IPS DF 6.9 (cell line): Measurements from ENCODE around the gene CLDN9.

Experiments
- DNase-seq: peaks from one replicate; pipeline ENCODE4 v3.0.0-alpha.2; 2013; ENCODE audit warnings: low read depth, low spot score
- H3K27ac ChIP-seq: one replicate; pipeline ENCODE4 v1.5.1; 2013; ENCODE audit warnings: low read length, control low read depth
- H3K27me3 ChIP-seq: 2 replicates; pipeline ENCODE4 v1.6.1; 2013; ENCODE audit warnings: mild to moderate bottlenecking, low read length; ENCODE audit not compliant: control insufficient read depth, insufficient read depth
- H3K36me3 ChIP-seq: 2 replicates; pipeline ENCODE4 v1.6.1; 2013; ENCODE audit warnings: low read length; ENCODE audit not compliant: control insufficient read depth, insufficient read depth
- H3K4me1 ChIP-seq: 2 replicates; pipeline ENCODE4 v1.6.1; 2013; ENCODE audit warnings: low read length; ENCODE audit not compliant: control insufficient read depth, insufficient read depth
- H3K4me3 ChIP-seq: 2 replicates; pipeline ENCODE4 v1.5.1; 2013; ENCODE audit warnings: mild to moderate bottlenecking, low read length
- H3K9me3 ChIP-seq: 2 replicates; pipeline ENCODE4 v1.6.1; 2013; ENCODE audit warnings: low read length, inconsistent platforms; ENCODE audit not compliant: control insufficient read depth, insufficient read depth
- WGBS: extraction: QIAGEN DNeasy Blood & Tissue Kit; methylation state at CpG from one replicate; pipeline ENCODE4 v1.1.7; 2013; ENCODE audit warnings: mixed read lengths, missing lambda C conversion rate; ENCODE audit not compliant: insufficient read length, insufficient coverage; 5-methylcytosine and 5-hydroxymethylcytosine counted together

Gene CLDN9

GRCh38 chr16:3035289-3035971 lies 22.7 kb downstream of the CLDN9 start:
- no peaks in the 10 kb centered on the region for H3K27me3 ChIP-seq
- no CpG with 5 or more reads among the region's 19 CpGs for WGBS

GRCh38 chr16:3035972-3036725 lies 23.4 kb downstream of the CLDN9 start:
- no CpG with 5 or more reads among the region's 40 CpGs for WGBS
- H3K4me1 ChIP-seq, result peaks cover 4% of the 10 kb centered on the region
- H3K27me3 ChIP-seq, result no peaks in the 10 kb centered on the region

More at GRCh38 chr16:3035289-3035971, 22.7 kb downstream of the CLDN9 start:
- H3K36me3 ChIP-seq, result no peaks in the 10 kb centered on the region
- H3K4me3 ChIP-seq, result peak overlapping the region; percentile 60; the same call in 1 of the 2 replicates
- no peak for DNase-seq
- H3K27ac ChIP-seq, result no peak overlapping the region
- no peaks in the 10 kb centered on the region for H3K9me3 ChIP-seq
- H3K4me1 ChIP-seq, result peaks cover 4% of the 10 kb centered on the region

GRCh38 chr16:3036726-3037315 lies 24.1 kb downstream of the CLDN9 start, which contains the start of gene BICDL2:
Gene BICDL2, minus strand, starts transcription at chr16:3036944. Its CDS starts 1,448 bp downstream, at chr16:3035496.
- Histone ChIP-seq H3K27me3 (no peaks in the 10 kb centered on the region), H3K27ac (no peak within 1 kb of the TSS), H3K9me3 (no peaks in the 10 kb centered on the region), H3K36me3 (no peaks in the 10 kb centered on the region), H3K4me3 (peak within 1 kb of the TSS; percentile 60; the same call in 1 of the 2 replicates), H3K4me1 (peaks cover 2% of the 10 kb centered on the region; the same call in 1 of the 2 replicates)
- no peak for DNase-seq
- no CpG with 5 or more reads among the region's 44 CpGs for WGBS

More at GRCh38 chr16:3035972-3036725, 23.4 kb downstream of the CLDN9 start:
- H3K4me3 ChIP-seq, result peak overlapping the region; percentile 60; the same call in 1 of the 2 replicates
- H3K27ac ChIP-seq, result no peak overlapping the region
- no peak for DNase-seq
- H3K36me3 ChIP-seq, result no peaks in the 10 kb centered on the region
- no peaks in the 10 kb centered on the region for H3K9me3 ChIP-seq

GRCh38 chr16:3038256-3038655 lies 25.5 kb downstream of the CLDN9 start:
- H3K27ac ChIP-seq, result no peak overlapping the region
- WGBS, result no CpG with 5 or more reads among the region's 11 CpGs
- H3K9me3 ChIP-seq, result no peaks in the 10 kb centered on the region
- no peak overlapping the region for H3K4me3 ChIP-seq
- H3K36me3 ChIP-seq, result no peaks in the 10 kb centered on the region
- H3K27me3 ChIP-seq, result no peaks in the 10 kb centered on the region
- peaks cover 2% of the 10 kb centered on the region; the same call in 1 of the 2 replicates for H3K4me1 ChIP-seq
- no peak for DNase-seq

GRCh38 chr16:3038896-3039295 lies 26.2 kb downstream of the CLDN9 start:
- WGBS, result no CpG with 5 or more reads among the region's 5 CpGs
- Histone ChIP-seq H3K36me3 (no peaks in the 10 kb centered on the region), H3K4me3 (no peak overlapping the region), H3K27me3 (no peaks in the 10 kb centered on the region), H3K4me1 (peaks cover 2% of the 10 kb centered on the region; the same call in 1 of the 2 replicates), H3K27ac (no peak overlapping the region), H3K9me3 (no peaks in the 10 kb centered on the region)
- DNase-seq, result no peak

- no peak overlapping the region for H3K4me3 ChIP-seq
- no peaks in the 10 kb centered on the region for H3K36me3 ChIP-seq
- WGBS, result no CpG with 5 or more reads among the region's 3 CpGs
- no peak for DNase-seq
- H3K27me3 ChIP-seq, result no peaks in the 10 kb centered on the region
- H3K27ac ChIP-seq, result no peak overlapping the region
- H3K4me1 ChIP-seq, result peaks cover 4% of the 10 kb centered on the region
- no peaks in the 10 kb centered on the region for H3K9me3 ChIP-seq
These were observed 29.7 kb downstream of the CLDN9 start for GRCh38 chr16:3042376-3042775.

- no peaks in the 10 kb centered on the region for H3K27me3 ChIP-seq
- H3K36me3 ChIP-seq, result no peaks in the 10 kb centered on the region
- no peak overlapping the region for H3K27ac ChIP-seq
- no CpG with 5 or more reads among the region's 6 CpGs for WGBS
- no peak for DNase-seq
- no peak overlapping the region for H3K4me3 ChIP-seq
- peaks cover 1% of the 10 kb centered on the region; the same call in 1 of the 2 replicates for H3K4me1 ChIP-seq
- H3K9me3 ChIP-seq, result no peaks in the 10 kb centered on the region
These were observed 32.0 kb downstream of the CLDN9 start for GRCh38 chr16:3044708-3045107.

- H3K9me3 ChIP-seq, result no peaks in the 10 kb centered on the region
- peaks cover 1% of the 10 kb centered on the region; the same call in 1 of the 2 replicates for H3K4me1 ChIP-seq
- H3K27ac ChIP-seq, result no peak within 1 kb of the TSS
- DNase-seq, result no peak
- no CpG with 5 or more reads among the region's 86 CpGs for WGBS
- H3K36me3 ChIP-seq, result 0 out of 2 replicates have a peak, but pooled peaks cover 3% of the 10 kb centered on the region
- peak within 1 kb of the TSS; percentile 60 for H3K4me3 ChIP-seq
- no peaks in the 10 kb centered on the region for H3K27me3 ChIP-seq
These were observed 33.3 kb downstream of the CLDN9 start, which contains the start of gene MMP25 for GRCh38 chr16:3045758-3046640. Gene MMP25, plus strand, starts transcription at chr16:3046561. Its CDS starts 357 bp downstream, at chr16:3046918.

- Histone ChIP-seq H3K4me1 (peaks cover 1% of the 10 kb centered on the region; the same call in 1 of the 2 replicates), H3K9me3 (no peaks in the 10 kb centered on the region), H3K27ac (no peak overlapping the region), H3K27me3 (no peaks in the 10 kb centered on the region), H3K4me3 (peak overlapping the region; percentile 60), H3K36me3 (0 out of 2 replicates have a peak, but pooled peaks cover 3% of the 10 kb centered on the region)
- WGBS, result no CpG with 5 or more reads among the region's 54 CpGs
- no peak for DNase-seq
These were observed 34.1 kb downstream of the CLDN9 start for GRCh38 chr16:3046641-3047386.
